Lung microvascular endothelial cell (primary cell): ENCODE data around the gene UNKL. TPM values are rescaled to one million over a fixed set of nuclear protein-coding genes. Genes with fewer than 3 reads are reported as not detected.

Experiments used
- DNase-seq, 2 donors: peaks; one replicate each; pipeline versions ENCODE4 v3.0.0 to v3.0.0-alpha.2; 2010; ENCODE audit warnings: low read depth in 2 of 2
- total RNA-seq: library from RNA; depleted of rRNA; stranded (reverse); fragments of >200 nt; gene quantifications from 2 replicates; pipeline ENCODE4 v1.2.1, GENCODE V29; 2014

Gene UNKL
- total RNA-seq, 1 donor from 2014 or later, result 5.6 TPM

- no peak for DNase-seq
Measured at GRCh38 chr16:1432388-1433262, 18.1 kb upstream of the UNKL start.

GRCh38 chr16:1431497-1432270 lies 17.2 kb upstream of the UNKL start:
- no peak for DNase-seq

- no peak for DNase-seq
Measured at GRCh38 chr16:1430759-1431496, 16.4 kb upstream of the UNKL start, which contains the start of gene PERCC1. PERCC1 (plus strand) TSS chr16:1431078; CDS start chr16:1432594, 1,516 bp downstream.

- DNase-seq, result no peak
Measured at GRCh38 chr16:1430214-1430758, 15.8 kb upstream of the UNKL start.

- DNase-seq, result no peak
Measured at GRCh38 chr16:1429631-1430030, 15.1 kb upstream of the UNKL start.

GRCh38 chr16:1429012-1429411 lies 14.5 kb upstream of the UNKL start:
- DNase-seq, result no peak

GRCh38 chr16:1428511-1428910 lies 14.0 kb upstream of the UNKL start:
- peak; percentile 29 to 54 for DNase-seq

- no peak for DNase-seq
Measured at GRCh38 chr16:1427473-1428461, 13.3 kb upstream of the UNKL start.

GRCh38 chr16:1426734-1427471 lies 12.4 kb upstream of the UNKL start:
- DNase-seq, result no peak

- no peak for DNase-seq
Measured at GRCh38 chr16:1425616-1426370, 11.3 kb upstream of the UNKL start.

- DNase-seq, result no peak
Measured at GRCh38 chr16:1424028-1424427, 9.5 kb upstream of the UNKL start.

GRCh38 chr16:1422076-1422475 lies 7.6 kb upstream of the UNKL start:
- no peak for DNase-seq

GRCh38 chr16:1420111-1420539 lies 5.6 kb upstream of the UNKL start:
- DNase-seq, result peak in 1 of 2 donors; percentile 15

- DNase-seq, result no peak
Measured at GRCh38 chr16:1416521-1416941, 2.0 kb upstream of the UNKL start.

- peak; percentile 64 to 80 for DNase-seq
Measured at GRCh38 chr16:1413684-1414531, 596 bp downstream of the UNKL start.

GRCh38 chr16:1412847-1413246 lies 1.7 kb downstream of the UNKL start:
- no peak for DNase-seq

GRCh38 chr16:1408171-1408837 lies 6.2 kb downstream of the UNKL start:
- peak; percentile 92 to 96 for DNase-seq
